MM.1S (cell line): ENCODE results near the gene FOXL3.

Experiments used
- CTCF ChIP-seq: fragments of 300-600 bp; sonication (generic); IDR thresholded peaks from 2 replicates; pipeline ENCODE4 v1.5.1; 2016; ENCODE audit warnings: antibody characterized with exemption, low read length, mixed read lengths
- EZH2 ChIP-seq: fragments of 300-600 bp; sonication (generic); optimal IDR thresholded peaks from 2 replicates; pipeline ENCODE3; 2017; ENCODE audit warnings: low read depth, mild to moderate bottlenecking, antibody characterized with exemption, low read length, mixed read lengths
- EZH2phosphoT487 ChIP-seq: fragments of 300-600 bp; sonication (generic); IDR thresholded peaks from 2 replicates; pipeline ENCODE4 v1.6.1; 2018; ENCODE audit warnings: antibody characterized with exemption, low read length

- TF ChIP-seq CTCF (no peak), EZH2phosphoT487 (no peak), EZH2 (no peak)
Observed at GRCh38 chr7:269721-270120, 20.2 kb upstream of the FOXL3 start.
